ENCODE results near the gene SH2D5. TPM values are rescaled to one million over a fixed set of nuclear protein-coding genes. Genes with fewer than 3 reads are reported as not detected.
A peak's percentile ranks its signal among the peaks of the same experiment; 100 is the strongest.

Gene SH2D5
- total RNA-seq (2014; rRNA removed; shearing (Covaris generic)): 17.9 and 20.0 TPM in 2 replicates

DNA sequence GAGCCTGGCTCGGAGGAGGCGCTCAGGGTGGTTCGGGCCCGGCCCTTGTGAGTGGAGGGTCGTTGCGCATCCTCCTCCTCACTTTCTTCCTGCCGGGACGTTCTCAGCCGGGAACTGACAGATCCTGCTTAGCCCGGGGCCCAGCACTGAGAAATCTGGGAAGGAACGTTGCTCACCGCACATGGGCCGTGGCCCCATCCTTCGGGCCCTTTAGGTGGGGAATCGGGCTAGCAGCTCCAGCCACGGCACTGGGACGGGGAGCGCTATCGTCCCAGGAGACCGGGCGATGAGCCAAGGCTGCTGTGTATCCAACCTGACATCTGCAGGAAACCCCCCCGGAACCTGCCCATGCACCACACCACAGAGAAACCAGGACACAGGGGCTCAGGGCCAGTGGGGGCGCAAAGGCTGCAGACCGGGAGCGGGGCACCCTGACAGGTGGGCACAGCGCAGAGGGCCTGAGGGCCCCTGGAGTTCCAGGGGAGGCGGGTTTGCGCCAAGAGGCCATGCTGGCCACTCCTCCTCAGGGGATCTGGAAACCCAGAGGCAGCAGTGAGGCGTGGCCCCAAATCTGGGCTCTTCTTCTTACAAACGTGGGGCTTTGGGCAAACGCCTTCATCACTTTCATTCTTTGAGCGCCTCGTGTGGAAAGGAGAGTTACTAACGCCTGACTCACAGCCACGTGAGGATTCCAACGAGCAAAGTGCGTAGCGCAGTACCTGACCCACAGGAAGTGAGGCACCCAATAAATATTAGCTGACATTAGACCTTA lies at the start of gene SH2D5:
TSS of gene SH2D5 (minus strand) at position 116 of the 772 bp plus-strand sequence. CDS start 4,659 bp downstream, outside the sequence.
- peak; percentile 94 for DNase-seq (ENCODE audit: low spot score)

DNA sequence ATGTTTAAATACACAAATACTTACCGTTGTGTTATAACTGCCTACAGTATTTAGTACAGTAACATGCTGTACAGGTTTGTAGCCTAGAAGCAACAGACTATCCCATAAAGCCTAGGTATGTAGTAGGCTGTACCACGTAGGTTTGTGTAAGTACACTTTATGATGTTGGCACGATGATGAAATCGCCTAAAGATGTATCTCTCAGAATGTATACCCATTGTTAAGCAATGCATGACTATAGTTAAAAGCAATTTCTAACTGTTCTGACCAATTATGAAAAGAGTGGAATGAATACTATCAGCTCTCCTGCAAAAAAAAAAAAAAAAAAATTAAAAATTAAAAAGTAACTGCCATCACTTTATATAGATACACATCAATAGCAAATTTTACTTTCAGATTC lies 43.2 kb upstream of the SH2D5 start:
- DNase-seq (ENCODE audit: low spot score): no peak

DNA sequence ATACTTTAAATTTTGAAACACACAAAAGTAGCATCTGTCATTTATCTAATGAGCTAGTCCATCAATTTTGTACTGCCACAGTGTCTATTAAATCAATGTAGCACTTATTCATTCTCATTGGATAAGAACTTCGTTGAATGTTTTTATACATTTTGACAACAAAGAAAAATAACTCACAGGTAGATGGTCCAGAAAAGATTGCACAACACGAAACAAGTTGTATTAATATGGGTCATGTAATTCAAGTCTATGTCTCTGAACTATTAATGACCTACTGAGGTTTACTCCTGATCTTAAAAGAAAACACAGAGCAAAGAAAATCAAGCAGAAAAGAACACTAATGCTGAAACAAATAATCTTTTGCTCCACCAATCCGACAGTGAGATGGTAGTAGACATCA lies 39.3 kb upstream of the SH2D5 start:
- no peak for DNase-seq (ENCODE audit: low spot score)

DNA sequence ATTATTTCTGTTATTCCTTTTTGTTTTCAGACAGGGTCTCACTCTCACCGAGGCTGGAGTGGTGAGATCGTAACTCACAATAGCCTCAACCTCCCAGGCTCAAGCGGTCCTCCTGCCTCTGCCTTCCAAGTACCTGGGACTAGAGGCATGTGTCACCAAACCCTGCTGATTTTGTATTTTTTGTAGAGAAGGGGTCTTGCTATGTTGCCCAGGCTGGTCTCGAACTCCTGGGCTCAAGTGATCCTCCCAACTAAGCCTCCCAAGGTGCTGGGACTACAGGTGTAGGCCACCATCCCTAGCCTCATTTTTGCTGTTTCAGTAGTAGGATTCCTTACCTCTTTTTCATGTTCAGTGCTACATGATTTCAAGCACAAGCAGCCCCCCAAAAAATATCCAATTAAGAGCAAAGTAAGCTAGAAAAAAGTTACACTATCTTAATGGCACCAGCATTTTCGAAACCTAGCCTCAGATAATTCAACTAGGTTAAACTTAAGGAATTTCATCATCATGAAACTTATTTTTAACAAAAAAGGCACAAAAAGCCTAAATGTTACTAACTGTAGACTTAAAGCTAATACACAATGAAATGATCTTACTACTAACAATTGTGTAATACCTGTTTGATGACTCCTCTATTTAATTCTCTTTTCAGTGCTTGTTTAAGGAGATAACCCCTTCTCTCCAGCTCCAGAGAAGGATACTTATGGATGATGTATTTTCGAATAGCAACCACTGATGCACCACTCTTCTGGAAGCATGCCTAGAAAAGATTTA lies 38.0 kb upstream of the SH2D5 start:
- DNase-seq (ENCODE audit: low spot score): no peak

DNA sequence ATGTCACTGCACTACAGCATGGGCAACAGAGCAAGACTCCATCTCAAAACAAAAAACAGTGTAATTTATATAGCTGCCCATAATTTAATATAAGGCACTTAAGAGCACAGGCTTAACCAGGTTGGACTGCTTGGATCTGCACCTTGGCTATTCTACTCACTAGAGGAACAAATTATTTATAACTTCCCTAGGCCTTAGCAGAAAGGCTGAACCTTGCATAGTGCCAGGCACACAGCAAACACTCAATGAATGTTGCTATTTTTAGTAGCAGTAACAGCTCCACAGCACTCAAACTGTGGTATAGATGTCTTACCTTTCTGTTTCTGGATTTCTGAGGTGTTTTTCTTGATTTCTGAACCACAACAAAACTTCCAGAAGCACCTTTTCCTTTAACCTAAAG lies 34.8 kb upstream of the SH2D5 start:
- no peak for DNase-seq (ENCODE audit: low spot score)

DNA sequence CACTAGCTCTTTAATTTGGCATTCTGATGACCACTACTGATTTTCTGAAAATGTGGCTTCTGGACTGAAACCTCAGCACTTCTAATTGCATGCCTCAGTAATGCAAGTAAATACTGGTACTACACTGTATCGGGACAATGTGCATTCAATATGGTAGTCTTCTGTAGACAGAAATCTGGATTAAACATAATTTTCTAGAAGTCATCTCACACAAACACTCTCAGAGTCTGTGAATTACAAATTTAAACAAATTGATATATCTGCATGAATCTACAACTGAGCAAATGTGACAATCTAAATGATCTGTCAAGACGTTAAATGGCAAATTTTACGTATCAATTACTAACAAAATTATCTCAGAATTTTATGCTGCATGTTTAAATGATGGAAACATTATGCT lies 30.9 kb upstream of the SH2D5 start:
- no peak for DNase-seq (ENCODE audit: low spot score)

DNA sequence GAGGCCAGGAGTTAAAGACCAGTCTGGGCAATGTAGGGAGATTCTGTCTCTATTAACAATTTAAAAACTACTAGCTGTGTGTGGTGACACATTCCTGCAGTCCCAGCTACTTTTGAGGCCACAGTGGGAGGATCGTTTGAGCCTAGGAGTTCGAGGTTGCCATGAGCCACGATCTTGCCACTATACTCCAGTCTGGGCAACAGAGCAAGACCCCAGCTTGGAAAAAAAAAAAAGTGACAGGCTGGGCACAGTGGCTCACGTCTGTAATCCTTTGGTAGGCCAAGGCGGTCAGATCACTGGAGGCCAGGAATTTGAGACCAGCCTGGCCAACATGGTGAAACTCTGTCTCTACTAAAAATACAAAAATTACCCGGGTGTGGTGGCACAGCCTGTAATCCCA lies 27.8 kb upstream of the SH2D5 start:
- no peak for DNase-seq (ENCODE audit: low spot score)

DNA sequence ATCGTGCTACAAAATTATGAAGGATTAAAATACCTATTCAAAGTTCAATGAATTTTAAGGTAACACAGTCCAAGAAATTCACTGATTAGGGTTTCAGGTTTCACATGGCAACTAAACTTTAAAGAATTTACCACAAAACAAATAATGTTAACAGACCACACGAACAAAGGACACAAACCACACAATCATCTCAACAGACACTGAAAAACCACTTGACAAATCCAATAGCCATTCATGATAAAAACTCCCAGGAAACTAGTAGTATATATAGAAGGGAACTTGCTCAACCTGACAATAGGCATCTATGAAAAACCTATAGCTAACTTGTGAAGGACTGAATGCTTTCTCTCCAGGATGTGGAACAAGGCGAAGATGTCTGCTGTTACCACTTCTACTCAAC lies 21.1 kb upstream of the SH2D5 start:
- no peak for DNase-seq (ENCODE audit: low spot score)

DNA sequence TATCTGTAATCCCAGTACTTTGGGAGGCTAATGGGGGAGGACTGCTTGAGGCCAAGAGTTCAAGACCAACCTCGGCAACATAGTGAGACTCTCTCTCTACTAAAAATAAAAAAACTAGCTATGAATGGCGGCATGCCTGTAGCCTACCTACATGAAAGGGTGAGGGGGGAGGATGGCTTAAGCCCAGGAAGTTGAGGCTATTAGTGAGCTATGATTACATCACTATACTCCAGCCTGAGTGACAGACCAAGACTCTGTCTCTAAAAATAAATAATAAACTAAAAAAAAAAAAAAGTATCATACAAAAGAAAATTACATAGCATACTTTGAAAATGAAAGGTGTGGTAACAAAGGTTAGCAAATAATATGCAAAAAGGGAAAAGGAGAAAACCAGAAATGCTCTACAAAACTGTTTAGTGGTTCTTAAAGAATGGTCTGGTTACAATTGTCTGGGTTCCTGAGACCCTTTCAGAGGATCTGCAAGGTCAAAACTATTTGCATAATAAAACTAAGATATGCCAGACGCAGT lies 19.0 kb upstream of the SH2D5 start:
- no peak for DNase-seq (ENCODE audit: low spot score)

DNA sequence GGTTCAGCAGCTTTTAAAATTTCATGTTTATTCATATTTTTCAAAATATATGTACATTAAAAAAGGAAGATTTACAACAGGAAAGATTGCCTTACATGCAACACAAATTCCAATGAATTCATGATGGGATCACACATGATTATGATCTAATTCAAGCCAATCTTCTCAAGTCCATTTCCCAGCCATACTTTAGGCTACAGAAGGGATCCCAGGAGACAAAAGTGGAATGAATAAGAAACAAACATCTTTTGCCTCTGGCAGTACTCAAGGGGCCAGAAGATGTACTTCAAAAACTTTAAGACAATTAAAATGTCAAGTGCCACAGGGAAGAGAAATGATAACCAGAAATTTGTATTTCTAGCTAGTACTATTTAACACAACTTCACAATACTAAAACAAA lies 10.2 kb upstream of the SH2D5 start:
- no peak for DNase-seq (ENCODE audit: low spot score)

DNA sequence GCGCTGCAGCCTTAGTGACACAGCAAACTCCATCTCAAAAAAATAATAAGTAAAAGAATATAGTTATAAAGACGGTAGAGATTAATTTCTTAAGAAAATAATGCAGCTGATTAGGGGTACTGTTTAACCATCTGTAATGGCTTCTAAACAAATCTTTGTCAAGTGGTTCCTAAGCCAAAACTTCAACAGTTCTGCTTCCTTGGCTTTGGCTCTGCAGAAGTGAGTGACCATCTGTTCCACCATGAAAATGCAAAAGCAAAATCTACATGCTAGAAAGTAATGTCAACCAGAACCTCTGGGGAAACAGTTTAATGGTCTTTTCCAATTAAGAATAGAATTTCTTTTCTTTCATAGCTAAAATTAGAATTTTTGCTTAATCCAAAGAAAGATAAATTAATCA lies 8.3 kb upstream of the SH2D5 start:
- DNase-seq (ENCODE audit: low spot score): no peak

DNA sequence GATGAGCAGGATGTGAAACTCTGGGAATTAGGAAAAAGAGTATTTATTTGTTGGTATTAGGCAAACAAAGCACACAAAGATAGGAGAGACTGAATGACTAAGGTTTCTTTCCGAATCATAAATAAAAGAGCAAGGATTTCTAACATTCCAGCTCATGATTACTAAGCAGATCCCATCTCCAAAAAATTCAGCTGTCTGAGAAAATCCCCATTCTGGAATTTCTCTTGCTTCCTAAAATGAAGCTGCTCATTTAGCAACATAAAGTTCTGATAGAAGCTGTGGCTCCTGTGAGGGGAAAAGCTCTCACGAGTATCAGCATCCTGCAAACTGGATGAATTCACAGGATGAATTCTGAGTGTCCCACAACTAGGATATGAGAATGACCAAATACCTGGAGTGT lies 6.7 kb upstream of the SH2D5 start:
- DNase-seq (ENCODE audit: low spot score): peak; percentile 35

DNA sequence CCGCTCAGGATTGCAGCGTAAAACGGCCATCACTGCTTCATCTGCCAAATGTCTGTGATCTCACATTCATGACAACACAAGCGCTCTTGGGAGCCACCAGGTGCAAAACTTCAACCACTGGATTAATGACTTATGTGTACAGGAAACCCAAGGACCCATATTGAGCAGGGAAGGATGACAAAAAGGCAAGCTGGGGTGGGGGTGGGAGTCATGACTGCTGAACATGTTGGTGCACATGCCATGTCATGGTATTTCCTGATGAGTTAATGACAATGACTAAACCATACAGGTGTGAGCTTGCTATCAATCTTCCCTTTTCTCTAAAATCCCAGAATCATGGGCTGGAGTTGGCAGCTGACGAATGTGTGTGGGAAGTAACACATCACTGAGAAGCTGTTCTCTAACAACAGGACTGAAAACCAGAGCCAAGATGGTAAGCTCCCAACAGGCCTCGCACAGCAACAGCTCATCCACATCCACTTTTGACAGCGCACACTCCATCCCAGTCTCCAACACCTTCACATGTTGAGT lies 3.1 kb upstream of the SH2D5 start:
- DNase-seq (ENCODE audit: low spot score): no peak

DNA sequence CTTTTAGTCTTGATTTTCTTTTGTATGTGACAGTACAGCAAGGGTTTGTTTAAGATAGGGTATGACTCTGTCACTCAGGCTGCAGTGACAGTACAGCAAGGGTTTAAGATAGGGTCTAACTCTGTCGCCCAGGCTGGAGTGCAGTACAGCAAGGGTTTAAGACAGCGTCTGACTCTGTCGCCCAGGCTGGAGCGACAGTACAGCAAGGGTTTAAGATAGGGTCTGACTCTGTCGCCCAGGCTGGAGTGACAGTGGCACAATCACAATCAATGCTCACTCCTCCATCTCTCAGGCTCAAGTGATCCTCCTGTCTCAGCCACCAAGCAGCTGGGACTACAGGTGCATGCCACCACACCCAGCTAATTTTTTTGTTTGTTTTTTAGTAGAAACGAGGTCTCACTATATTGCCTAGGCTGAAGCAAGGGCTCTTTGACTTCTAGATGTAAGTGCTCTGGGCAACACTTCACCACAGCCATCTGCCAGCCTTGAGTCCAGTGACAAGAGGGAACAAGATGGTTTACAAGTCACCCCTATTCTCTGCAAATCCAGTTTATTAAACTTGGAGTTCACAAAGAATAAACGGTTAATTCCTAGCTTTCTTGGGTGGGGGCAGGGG lies 965 bp upstream of the SH2D5 start:
- DNase-seq (ENCODE audit: low spot score): no peak

DNA sequence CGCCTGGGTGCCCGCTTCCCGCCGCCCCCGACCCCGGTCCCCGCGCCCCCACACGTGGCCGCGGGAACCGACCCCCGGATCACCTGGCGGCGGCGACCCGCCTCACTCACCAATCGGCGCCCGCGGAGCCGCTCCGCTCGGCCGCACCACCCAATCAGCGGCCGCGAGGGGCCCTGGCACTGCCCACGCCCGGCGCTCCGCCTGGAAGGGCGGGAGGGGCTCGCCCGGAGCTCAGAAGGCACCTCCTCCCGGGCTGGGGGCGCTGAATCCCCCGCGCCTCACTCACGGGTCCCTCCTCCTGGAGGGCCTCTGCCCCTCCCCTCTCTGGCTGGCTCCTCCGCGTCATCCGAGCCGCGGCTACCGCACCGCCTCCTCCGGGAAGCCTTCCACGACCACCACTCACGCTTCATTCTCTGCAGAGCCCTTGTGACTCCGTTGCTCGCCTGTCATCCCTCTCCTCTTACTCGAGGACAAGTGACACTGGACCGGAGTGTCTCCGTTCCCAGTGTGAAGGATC lies 374 bp downstream of the SH2D5 start:
- peak; percentile 56 for DNase-seq (ENCODE audit: low spot score)

DNA sequence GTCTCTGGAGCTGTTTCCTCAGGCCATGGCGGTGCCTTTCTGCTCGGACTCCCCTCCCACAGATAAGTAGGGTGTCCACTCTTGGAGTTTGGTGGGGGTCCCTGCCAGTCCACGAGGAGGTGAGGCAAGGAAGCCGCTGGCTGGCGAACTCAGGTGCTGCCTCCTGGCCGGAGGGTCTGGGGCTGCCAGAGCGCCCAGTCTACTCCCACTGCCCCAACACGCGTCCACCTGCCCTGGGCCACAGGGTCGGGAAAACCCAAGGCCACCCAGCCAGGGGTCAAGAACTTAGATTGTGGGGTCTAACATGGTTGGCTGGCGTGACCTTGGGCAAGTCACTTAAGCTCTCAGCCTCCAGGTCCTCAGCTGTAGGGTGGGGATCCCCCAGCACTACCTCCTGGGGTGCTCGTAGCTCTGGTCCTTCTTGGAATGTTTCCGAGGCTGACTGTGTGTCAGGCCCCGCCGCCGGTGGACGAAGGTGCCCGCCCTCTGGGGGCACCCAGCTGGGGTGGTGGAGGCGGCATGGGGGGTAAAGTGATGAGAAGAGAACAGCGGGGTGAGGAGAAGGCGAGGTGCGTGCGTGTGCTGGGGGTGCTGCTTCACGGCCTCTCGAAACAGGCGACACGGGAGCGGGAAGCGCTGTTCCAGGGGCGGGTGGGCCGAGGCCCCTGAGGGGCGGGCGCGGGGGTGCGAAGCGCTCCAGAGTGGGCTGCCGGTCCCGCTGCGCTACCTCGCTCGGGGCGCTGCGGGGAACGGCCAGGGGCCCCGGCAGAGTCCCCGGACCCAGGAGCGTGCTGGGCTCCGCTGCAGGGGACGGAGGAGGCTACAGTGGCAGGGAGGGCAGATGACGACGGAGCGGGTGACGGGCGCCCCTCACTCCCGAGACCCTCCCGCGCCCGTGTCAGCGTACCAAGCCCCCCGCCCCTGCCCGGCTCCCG lies 1.2 kb downstream of the SH2D5 start:
- no peak for DNase-seq (ENCODE audit: low spot score)

DNA sequence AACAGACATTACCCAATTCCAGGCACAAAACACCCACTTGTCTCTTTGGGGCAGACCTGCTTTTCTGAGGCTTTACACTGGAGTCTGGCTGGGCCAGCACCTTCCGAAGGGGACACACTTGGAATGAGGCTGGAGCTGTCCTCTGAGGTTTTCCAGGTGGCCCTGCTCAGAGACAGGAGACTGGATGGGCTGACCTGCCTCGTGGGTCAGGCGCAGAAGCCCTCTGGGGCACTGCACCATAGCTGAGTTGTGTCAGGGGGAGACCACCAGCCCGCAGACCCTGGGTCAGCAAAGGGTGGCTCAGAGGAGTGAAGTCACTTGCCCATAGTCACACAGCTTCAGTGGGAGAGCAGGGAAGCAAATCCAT lies 1.8 kb downstream of the SH2D5 start:
- no peak for DNase-seq (ENCODE audit: low spot score)

DNA sequence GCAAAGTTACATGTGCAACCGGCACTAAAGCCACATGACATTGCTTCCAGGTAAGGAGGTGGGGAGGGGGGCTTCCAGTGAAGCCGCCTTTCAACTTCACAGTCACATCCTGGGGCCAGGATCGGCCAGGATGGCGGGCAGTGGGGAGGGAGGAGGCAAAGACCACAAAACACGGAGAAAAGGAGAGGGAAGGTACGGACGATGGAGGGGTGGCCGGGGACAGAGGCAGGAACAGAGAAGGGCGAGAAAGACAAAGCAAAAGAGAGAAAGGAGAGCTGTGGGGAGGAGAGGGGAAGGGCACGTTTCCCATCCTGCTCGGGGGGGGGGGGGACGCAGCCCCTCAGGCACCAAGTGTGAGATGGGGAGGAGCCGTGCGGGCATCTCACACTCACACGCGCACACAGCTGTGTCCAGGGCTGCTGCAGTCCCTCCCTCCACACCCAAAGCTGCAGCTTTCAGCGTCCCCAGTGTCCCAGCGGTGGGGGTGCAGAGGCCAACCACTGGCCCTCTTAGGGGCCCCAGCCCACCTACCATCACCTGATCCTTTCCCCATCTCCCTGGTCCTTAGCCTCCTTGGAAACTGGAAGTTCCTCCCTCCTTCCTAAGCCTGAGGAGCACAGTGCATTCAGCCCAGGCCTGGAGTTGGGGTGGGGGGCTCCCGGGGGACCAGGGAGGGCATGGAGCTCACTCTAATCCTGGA lies 2.4 kb downstream of the SH2D5 start:
- no peak for DNase-seq (ENCODE audit: low spot score)

DNA sequence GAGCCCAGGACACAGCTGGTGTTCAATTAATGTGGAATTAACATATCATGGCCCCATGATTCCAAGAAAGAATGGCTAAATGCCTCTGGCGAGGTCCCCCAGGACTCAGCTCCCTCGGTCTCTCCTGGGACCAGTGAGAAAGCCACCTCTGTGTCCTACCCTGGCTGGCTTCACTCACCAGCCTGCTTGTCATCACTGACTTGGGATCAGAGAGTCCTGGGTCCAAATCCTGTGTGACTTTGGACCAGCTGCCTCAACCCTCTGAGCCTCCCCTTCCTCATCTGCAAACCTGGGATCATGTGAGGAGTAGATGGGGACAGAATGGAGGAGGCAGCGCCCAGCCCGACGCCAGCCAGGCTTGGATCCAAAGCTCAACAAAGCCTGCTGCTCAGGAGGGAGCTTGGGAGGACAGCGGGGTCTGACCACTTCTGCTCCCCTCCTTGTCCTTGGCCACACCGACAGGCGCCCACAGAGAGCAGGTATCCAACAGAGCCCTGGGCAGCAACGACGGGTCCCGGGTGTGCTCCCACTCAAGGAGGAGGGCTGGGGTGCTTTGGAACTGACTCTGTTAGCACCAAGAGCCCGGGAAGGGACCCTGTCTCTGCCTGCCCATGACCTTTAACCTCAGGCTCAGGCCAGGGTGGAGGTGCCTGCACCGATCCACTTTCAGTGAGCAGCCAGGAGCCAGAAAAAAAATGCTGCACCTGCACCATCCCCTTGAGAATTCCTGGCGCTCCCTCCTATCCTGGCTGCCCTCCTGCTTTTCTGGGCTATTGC lies 3.2 kb downstream of the SH2D5 start:
- DNase-seq (ENCODE audit: low spot score): no peak

Data from A172 (cell line).